GM13977 (cell line): Measurements from ENCODE around the gene OPRD1.

Source experiments
- DNase-seq: peaks from one replicate; pipeline ENCODE4 v3.0.0; 2012; ENCODE audit warnings: low spot score
- CTCF ChIP-seq: IDR thresholded peaks from 2 replicates; pipeline ENCODE4 v1.5.1; 2012; ENCODE audit warnings: mild to moderate bottlenecking, control low read depth; ENCODE audit not compliant: insufficient read depth; ENCODE audit errors: extremely low read depth, missing control alignments
- in situ Hi-C: fragments of 300-500 bp; cut with MboI; formaldehyde crosslinking; loops from one replicate; pipeline ENCODE4 v1.12.0; 2022; ENCODE audit warnings: low sequenced_read_pairs, low pct_unique_long_range_greater_than_20kb, mixed read lengths, inconsistent platforms; ENCODE audit not compliant: unreplicated experiment

Gene OPRD1

GRCh38 chr1:28882009-28882628, 70.1 kb downstream of the OPRD1 start:
- peak; percentile 70 for DNase-seq
- TF ChIP-seq CTCF, result peak; percentile 97
- in situ Hi-C loops, result loop anchor here (5.0 to 10.0 kb wide), 2 partner anchors 150 to 313 kb away; no protein-coding TSS in a partner anchor

GRCh38 chr1:28883242-28883616, 71.3 kb downstream of the OPRD1 start:
- in situ Hi-C loops, result loop anchor here (5.0 to 10.0 kb wide), 2 partner anchors 149 to 312 kb away; no protein-coding TSS in a partner anchor
- no peak for TF ChIP-seq CTCF
- no peak for DNase-seq

GRCh38 chr1:28885472-28885877, 73.5 kb downstream of the OPRD1 start:
- in situ Hi-C loops, result loop anchor here (10.0 kb wide), 1 partner anchor 309 kb away; no protein-coding TSS in a partner anchor
- TF ChIP-seq CTCF, result no peak

GRCh38 chr1:28885977-28886730, 74.2 kb downstream of the OPRD1 start:
- DNase-seq, result no peak
- no peak for TF ChIP-seq CTCF
- in situ Hi-C loops, result loop anchor here (10.0 kb wide), 1 partner anchor 309 kb away; no protein-coding TSS in a partner anchor

More at GRCh38 chr1:28885472-28885877, 73.5 kb downstream of the OPRD1 start:
- DNase-seq, result no peak

GRCh38 chr1:28886731-28887418, 74.9 kb downstream of the OPRD1 start:
- no peak for TF ChIP-seq CTCF
- peak; percentile 98 for DNase-seq
- in situ Hi-C loops, result loop anchor here (10.0 kb wide), 1 partner anchor 308 kb away; no protein-coding TSS in a partner anchor

GRCh38 chr1:28887419-28887834, 75.5 kb downstream of the OPRD1 start:
- in situ Hi-C loops, result loop anchor here (10.0 kb wide), 1 partner anchor 307 kb away; no protein-coding TSS in a partner anchor
- DNase-seq, result peak; percentile 52
- no peak for TF ChIP-seq CTCF
